Activated CD4-positive, alpha-beta T cell treated with anti-CD3 and anti-CD28 coated beads, Interleukin-2, amount 50 U/mL, for 48 hours (primary cell): ENCODE data around the gene ASB2.
A peak's percentile ranks its signal among the peaks of the same experiment; 100 is the strongest.

Experiments
- DNase-seq, 2 experiments: peaks; one replicate each; pipeline ENCODE4 v3.0.0-alpha.2; 2020

Gene ASB2

GRCh38 chr14:93898081-93898611 is 78.2 kb downstream of the ASB2 start:
- no peak for DNase-seq

- DNase-seq, result no peak
Observed at GRCh38 chr14:93897476-93897845, 78.9 kb downstream of the ASB2 start.

- DNase-seq, result no peak
Observed at GRCh38 chr14:93895023-93895604, 81.3 kb downstream of the ASB2 start.

GRCh38 chr14:93893661-93894261 is 82.6 kb downstream of the ASB2 start:
- no peak for DNase-seq

GRCh38 chr14:93892923-93893558 is 83.3 kb downstream of the ASB2 start:
- peak; percentile 83 to 85 for DNase-seq

GRCh38 chr14:93892505-93892839 is 83.9 kb downstream of the ASB2 start:
- DNase-seq, result no peak

- DNase-seq, result no peak
Observed at GRCh38 chr14:93891756-93892504, 84.4 kb downstream of the ASB2 start.

GRCh38 chr14:93889739-93890483 is 86.5 kb downstream of the ASB2 start:
- DNase-seq, result no peak

GRCh38 chr14:93888995-93889394 is 87.4 kb downstream of the ASB2 start:
- DNase-seq, result no peak

GRCh38 chr14:93884950-93885349 is 91.4 kb downstream of the ASB2 start:
- DNase-seq, result no peak
